NB4 (cell line): ENCODE measurements around the gene OPRL1.

ENCODE experiments used
- DNase-seq: peaks from one replicate; pipeline ENCODE4 v3.0.0; 2010; ENCODE audit warnings: low read depth
- H3K4me3 ChIP-seq: one replicate; pipeline ENCODE4 v1.5.1; 2011; ENCODE audit warnings: mild to moderate bottlenecking, low read depth, low read length, moderate library complexity
- MAX ChIP-seq: IDR thresholded peaks from 2 replicates; pipeline ENCODE4 v1.6.1; 2011; ENCODE audit warnings: low read depth, low read length
- MYC ChIP-seq: IDR thresholded peaks from 2 replicates; pipeline ENCODE4 v1.6.1; 2011; ENCODE audit warnings: low read depth, low read length
- POLR2A ChIP-seq: IDR thresholded peaks from 2 replicates; pipeline ENCODE4 v1.6.1; 2011; ENCODE audit warnings: mild to moderate bottlenecking; ENCODE audit not compliant: insufficient read length; ENCODE audit errors: extremely low read depth
- TF ChIP-seq, protein P1 (sequence below): IDR thresholded peaks from one replicate; pipeline ENCODE4 v1.5.1; 2012; ENCODE audit warnings: low read depth, low read length

The OPRL1 gene

DNA sequence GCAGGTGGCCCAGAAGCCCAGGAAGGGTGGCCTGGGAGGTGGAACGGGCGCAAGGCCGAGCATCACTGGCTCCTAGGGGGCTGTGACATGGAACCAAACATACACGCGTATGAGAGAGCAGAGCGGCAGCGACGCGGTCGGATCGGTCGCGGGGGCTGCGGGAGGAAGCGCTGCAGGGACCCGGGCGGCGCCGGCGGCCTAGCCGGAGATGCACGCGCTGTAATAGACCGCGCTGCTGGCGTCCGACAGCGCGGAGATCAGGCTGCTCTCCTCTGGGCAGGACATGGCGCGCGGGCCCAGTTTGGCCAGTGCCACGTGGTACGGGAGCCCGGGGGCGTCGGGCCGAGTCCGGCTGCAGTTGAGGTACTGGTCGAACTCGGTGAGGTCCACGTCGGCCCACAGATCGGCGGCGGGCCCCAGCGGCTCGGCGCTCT, 31.9 kb upstream of the OPRL1 start:
- TF ChIP-seq MAX: peak; percentile 82
- TF ChIP-seq MYC: no peak; the same call in 1 of the 2 replicates
- no peak for TF ChIP-seq POLR2A
- TF ChIP-seq, protein P1, sequence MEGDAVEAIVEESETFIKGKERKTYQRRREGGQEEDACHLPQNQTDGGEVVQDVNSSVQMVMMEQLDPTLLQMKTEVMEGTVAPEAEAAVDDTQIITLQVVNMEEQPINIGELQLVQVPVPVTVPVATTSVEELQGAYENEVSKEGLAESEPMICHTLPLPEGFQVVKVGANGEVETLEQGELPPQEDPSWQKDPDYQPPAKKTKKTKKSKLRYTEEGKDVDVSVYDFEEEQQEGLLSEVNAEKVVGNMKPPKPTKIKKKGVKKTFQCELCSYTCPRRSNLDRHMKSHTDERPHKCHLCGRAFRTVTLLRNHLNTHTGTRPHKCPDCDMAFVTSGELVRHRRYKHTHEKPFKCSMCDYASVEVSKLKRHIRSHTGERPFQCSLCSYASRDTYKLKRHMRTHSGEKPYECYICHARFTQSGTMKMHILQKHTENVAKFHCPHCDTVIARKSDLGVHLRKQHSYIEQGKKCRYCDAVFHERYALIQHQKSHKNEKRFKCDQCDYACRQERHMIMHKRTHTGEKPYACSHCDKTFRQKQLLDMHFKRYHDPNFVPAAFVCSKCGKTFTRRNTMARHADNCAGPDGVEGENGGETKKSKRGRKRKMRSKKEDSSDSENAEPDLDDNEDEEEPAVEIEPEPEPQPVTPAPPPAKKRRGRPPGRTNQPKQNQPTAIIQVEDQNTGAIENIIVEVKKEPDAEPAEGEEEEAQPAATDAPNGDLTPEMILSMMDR: no peak
- H3K4me3 ChIP-seq: peak overlapping the region; percentile 63
- DNase-seq: peak; percentile 80

DNA sequence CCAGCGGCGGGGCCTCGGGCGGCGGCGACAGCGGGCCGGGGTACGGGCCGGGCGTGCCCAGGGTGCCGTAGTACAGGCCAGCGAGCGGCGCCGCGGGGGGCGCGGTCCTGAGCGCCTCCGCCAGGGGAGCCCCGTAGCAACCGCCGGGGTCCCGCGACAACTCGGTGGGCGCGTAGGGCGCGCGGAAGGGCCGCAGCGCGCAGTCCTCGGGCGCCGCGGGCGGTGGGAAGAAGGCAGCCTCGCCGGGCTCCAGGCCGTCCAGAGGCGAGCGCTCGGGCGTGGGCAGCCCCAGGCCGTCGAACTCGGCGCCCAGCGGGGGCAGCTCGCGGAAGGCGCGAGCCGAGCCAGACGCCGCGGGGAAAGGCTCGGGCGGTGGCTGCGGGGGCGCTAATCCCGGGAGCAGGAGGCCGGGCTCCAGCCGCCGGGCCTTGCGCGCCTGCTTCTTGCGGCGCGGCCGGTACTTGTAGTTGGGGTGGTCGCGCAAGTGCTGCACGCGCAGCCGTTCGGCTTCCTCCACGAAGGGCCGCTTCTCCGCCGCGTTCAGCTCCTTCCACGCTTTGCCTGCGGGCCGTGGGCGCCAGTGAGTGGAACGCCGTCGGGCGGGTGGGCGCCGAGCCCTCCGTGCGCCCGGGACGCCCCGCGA, 31.4 kb upstream of the OPRL1 start:
- peak overlapping the region; percentile 62 for H3K4me3 ChIP-seq
- TF ChIP-seq POLR2A: peak; percentile 15
- TF ChIP-seq, protein P1: no peak
- TF ChIP-seq MYC: no peak
- DNase-seq: peak; percentile 64

DNA sequence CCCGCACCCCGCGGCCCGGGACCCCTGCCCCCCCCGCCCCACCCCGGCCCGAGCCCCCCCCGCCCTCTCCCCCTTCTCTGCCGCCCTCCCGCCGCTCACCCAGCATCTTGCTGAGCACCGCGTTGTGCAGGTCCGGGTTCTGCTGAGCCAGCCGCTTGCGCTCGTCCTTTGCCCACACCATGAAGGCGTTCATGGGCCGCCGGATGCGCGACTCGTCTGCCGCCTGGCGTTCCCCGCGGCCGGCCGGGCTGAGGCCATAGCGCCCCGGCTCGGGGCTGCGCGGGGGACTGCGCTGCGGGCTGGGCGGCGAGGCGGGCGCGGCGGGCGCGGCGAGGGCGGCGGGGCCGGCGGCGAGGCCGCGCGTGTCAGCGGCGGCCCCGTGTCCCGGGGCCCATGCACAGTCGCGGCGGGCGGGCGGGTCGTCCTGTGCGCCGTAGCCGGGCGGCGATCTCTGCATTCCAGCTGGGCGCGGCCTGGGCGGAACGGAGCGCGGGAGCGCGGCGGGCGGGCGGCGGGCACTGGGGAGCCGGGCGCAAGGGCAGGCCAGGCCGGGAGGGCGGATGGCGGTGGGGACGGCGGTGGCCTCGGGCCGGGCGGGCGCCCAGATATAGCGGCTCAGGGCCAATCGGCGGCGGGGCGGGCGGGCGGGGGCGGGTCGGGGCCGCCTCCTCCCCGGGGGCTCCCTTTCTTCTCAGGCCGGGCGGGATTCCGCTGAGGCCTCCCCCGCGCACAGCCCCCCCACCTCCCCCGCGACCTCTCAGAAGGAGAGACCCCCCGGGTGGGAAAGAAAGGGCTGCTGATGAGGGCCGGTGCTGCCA, 30.6 kb upstream of the OPRL1 start, which contains the start of gene SOX18:
Gene SOX18, minus strand, starts transcription at position 580 of the 818 bp plus-strand sequence. Its CDS starts 123 bp downstream, at position 457.
- H3K4me3 ChIP-seq: peak within 1 kb of the TSS; percentile 62
- TF ChIP-seq, protein P1: no peak
- TF ChIP-seq MYC: no peak
- peak; percentile 8; the same call in 1 of the 2 replicates for TF ChIP-seq MAX
- peak; percentile 90 for TF ChIP-seq POLR2A
- DNase-seq: peak; percentile 87

DNA sequence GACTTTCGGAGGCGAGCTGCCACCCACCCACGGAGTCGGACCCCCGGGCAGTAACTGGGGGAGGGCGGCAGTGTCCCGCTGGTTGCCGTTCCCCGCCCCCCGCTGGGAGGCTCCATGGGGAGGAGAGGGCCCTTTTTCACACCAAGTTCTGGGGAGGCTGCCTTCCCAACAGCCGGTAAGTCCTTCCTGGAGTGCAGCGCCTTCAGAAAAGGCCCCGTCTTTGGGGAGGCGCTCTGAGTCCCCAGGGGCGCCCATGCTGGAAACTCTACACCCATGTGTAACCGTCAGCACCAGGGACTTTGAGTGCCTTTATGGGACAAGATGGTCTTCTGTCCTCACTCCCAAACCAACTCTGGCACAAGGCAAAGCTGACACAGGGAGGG, 30.0 kb upstream of the OPRL1 start:
- peak; percentile 96 for DNase-seq
- peak overlapping the region; percentile 35 for H3K4me3 ChIP-seq
- TF ChIP-seq POLR2A (no peak), MAX (peak; percentile 41; the same call in 1 of the 2 replicates)

GRCh38 chr20:64050261-64051032, 29.4 kb upstream of the OPRL1 start:
- TF ChIP-seq, protein P1: no peak
- no peak for TF ChIP-seq POLR2A
- TF ChIP-seq MYC: no peak
- TF ChIP-seq MAX: peak; percentile 59; the same call in 1 of the 2 replicates
- H3K4me3 ChIP-seq: peak overlapping the region; percentile 35

GRCh38 chr20:64051033-64051452, 28.8 kb upstream of the OPRL1 start:
- DNase-seq: no peak
- no peak for TF ChIP-seq MAX
- TF ChIP-seq, protein P1: no peak
- TF ChIP-seq POLR2A: no peak
- no peak for TF ChIP-seq MYC
- no peak overlapping the region for H3K4me3 ChIP-seq

More at GRCh38 chr20:64050261-64051032, 29.4 kb upstream of the OPRL1 start:
- peak; percentile 65 for DNase-seq
